Esophagus squamous epithelium (tissue), 5 donors: ENCODE results near the gene MGAT5. TPM values are rescaled to one million over a fixed set of nuclear protein-coding genes. Genes with fewer than 3 reads are reported as not detected.
A peak's percentile ranks its signal among the peaks of the same experiment; 100 is the strongest.

Experiments used
- DNase-seq: peaks from one replicate; lab custom pipeline; 2025; lab: John Stamatoyannopoulos, UW
- H3K27ac ChIP-seq, 4 donors: fragments of 200-600 bp; sonication (generic); one replicate each; pipeline ENCODE4 v1.5.1; 2016 to 2019; ENCODE audit warnings: mild to moderate bottlenecking in 1 of 4
- H3K27me3 ChIP-seq, 4 donors: fragments of 200-600 bp; sonication (generic); 1 replicate in 3 of 4; 2 replicates in 1 of 4; pipeline versions ENCODE4 v1.5.1 to v1.6.0; 2017 to 2021; ENCODE audit warnings: antibody characterized with exemption in 1 of 4
- H3K36me3 ChIP-seq, 3 donors: fragments of 200-600 bp; sonication (generic); one replicate each; pipeline ENCODE4 v1.5.1; 2016 to 2019
- H3K4me1 ChIP-seq, 3 donors: fragments of 200-600 bp; sonication (generic); one replicate each; pipeline ENCODE4 v1.5.1; 2017 to 2019
- H3K4me3 ChIP-seq, 4 donors: fragments of 200-600 bp; sonication (generic); 1 replicate in 3 of 4; 2 replicates in 1 of 4; pipeline ENCODE4 v1.5.1; 2016 to 2019; ENCODE audit warnings: mild to moderate bottlenecking in 2 of 4, moderate library complexity in 1 of 4
- H3K9me3 ChIP-seq, 3 donors: fragments of 200-600 bp; sonication (generic); one replicate each; pipeline ENCODE4 v1.5.1; 2016 to 2019
- CTCF ChIP-seq, 6 experiments: fragments of 450-650 bp in 4 of 6; fragments of 200-600 bp in 2 of 6; sonication (generic) in 2 of 6; IDR thresholded peaks; one replicate each; pipeline ENCODE4 v1.5.1; 2016 to 2019; ENCODE audit warnings: antibody characterized with exemption in 6 of 6, mild to moderate bottlenecking in 4 of 6, moderate library complexity in 4 of 6
- POLR2A ChIP-seq, 4 donors: fragments of 450-650 bp; IDR thresholded peaks; one replicate each; pipeline ENCODE4 v1.6.1; 2017; ENCODE audit warnings: antibody characterized with exemption in 4 of 4, mild to moderate bottlenecking in 4 of 4, moderate library complexity in 3 of 4
- WGBS, 2 donors: methylation state at CpG; one replicate each; pipeline ENCODE4 v1.1.5; 2018; 5-methylcytosine and 5-hydroxymethylcytosine counted together
- intact Hi-C: fragments of 100-400 bp; cut with DNase I; formaldehyde crosslinking; loops from one replicate; pipeline ENCODE4 v1.15.0; 2022
- total RNA-seq, 4 donors: library from RNA; depleted of rRNA; stranded (reverse); fragments of >200 nt; gene quantifications; one replicate each; pipeline ENCODE4 v1.1.0, GENCODE V29; 2016
- donor health status: DM: yes; HTN: yes; CAD: no.

The MGAT5 gene
- total RNA-seq, 4 donors from 2014 or later, result 14.2 to 29.2 (median 24.6) TPM

- 32% methylated on average over 3 of the region's 8 CpGs; no CpG with 5 or more reads in 1 of the 2 donors for WGBS, 2 donors
- intact Hi-C loops, result no loop called here
- H3K36me3 ChIP-seq, result no peaks in the 10 kb centered on the region
Measured at GRCh38 chr2:134460583-134460998, 206.7 kb downstream of the MGAT5 start.

GRCh38 chr2:134461511-134461910, 207.6 kb downstream of the MGAT5 start:
- H3K27me3 ChIP-seq, result no peaks in the 10 kb centered on the region
- no peaks in the 10 kb centered on the region for H3K9me3 ChIP-seq
- H3K27ac ChIP-seq, result no peak overlapping the region
- H3K4me1 ChIP-seq, result no peaks in the 10 kb centered on the region
- no peaks in the 10 kb centered on the region for H3K36me3 ChIP-seq
- 57% methylated on average over 4 of the region's 6 CpGs; no CpG with 5 or more reads in 1 of the 2 donors for WGBS, 2 donors
- no peak for DNase-seq
- H3K4me3 ChIP-seq, result no peak overlapping the region
- intact Hi-C loops, result no loop called here
- TF ChIP-seq CTCF (IDR thresholded peaks at IDR 0.05) (no peak), POLR2A (IDR thresholded peaks at IDR 0.05) (no peak)

More at GRCh38 chr2:134460583-134460998, 206.7 kb downstream of the MGAT5 start:
- H3K9me3 ChIP-seq, result no peaks in the 10 kb centered on the region
- no peak for DNase-seq
- no peaks in the 10 kb centered on the region for H3K27me3 ChIP-seq
- TF ChIP-seq CTCF (IDR thresholded peaks at IDR 0.05), result peak; percentile 25 to 77 (median 52)
- TF ChIP-seq POLR2A (IDR thresholded peaks at IDR 0.05), result no peak
- no peak overlapping the region for H3K4me3 ChIP-seq
- H3K4me1 ChIP-seq, result no peaks in the 10 kb centered on the region
- H3K27ac ChIP-seq, result no peak overlapping the region

GRCh38 chr2:134462275-134462674, 208.4 kb downstream of the MGAT5 start:
- 85 to 91% methylated on average over 6 of the region's 6 CpGs for WGBS, 2 donors
- DNase-seq, result no peak
- intact Hi-C loops, result no loop called here

GRCh38 chr2:134462791-134463698, 209.2 kb downstream of the MGAT5 start:
- intact Hi-C loops, result no loop called here
- no peaks in the 10 kb centered on the region for H3K9me3 ChIP-seq
- 84 to 95% methylated on average over 4 to 7 of the region's 11 CpGs for WGBS, 2 donors
- H3K4me1 ChIP-seq, result no peaks in the 10 kb centered on the region
- no peak overlapping the region for H3K27ac ChIP-seq
- H3K36me3 ChIP-seq, result no peaks in the 10 kb centered on the region
- no peak for TF ChIP-seq POLR2A (IDR thresholded peaks at IDR 0.05)
- no peak for TF ChIP-seq CTCF (IDR thresholded peaks at IDR 0.05)
- H3K4me3 ChIP-seq, result no peak overlapping the region
- no peak for DNase-seq
- H3K27me3 ChIP-seq, result no peaks in the 10 kb centered on the region

More at GRCh38 chr2:134462275-134462674, 208.4 kb downstream of the MGAT5 start:
- no peak overlapping the region for H3K27ac ChIP-seq
- TF ChIP-seq POLR2A (IDR thresholded peaks at IDR 0.05) (no peak), CTCF (IDR thresholded peaks at IDR 0.05) (no peak)
- H3K4me3 ChIP-seq, result no peak overlapping the region
- no peaks in the 10 kb centered on the region for H3K27me3 ChIP-seq
- no peaks in the 10 kb centered on the region for H3K9me3 ChIP-seq
- H3K36me3 ChIP-seq, result no peaks in the 10 kb centered on the region
- no peaks in the 10 kb centered on the region for H3K4me1 ChIP-seq

- no peak for DNase-seq
- Histone ChIP-seq H3K27me3 (no peaks in the 10 kb centered on the region), H3K4me1 (no peaks in the 10 kb centered on the region), H3K27ac (no peak overlapping the region), H3K9me3 (no peaks in the 10 kb centered on the region), H3K36me3 (no peaks in the 10 kb centered on the region), H3K4me3 (no peak overlapping the region)
- intact Hi-C loops, result no loop called here
- WGBS, 2 donors, result 40 to 81% methylated on average over 1 to 4 of the region's 7 CpGs
- no peak for TF ChIP-seq POLR2A (IDR thresholded peaks at IDR 0.05)
- TF ChIP-seq CTCF (IDR thresholded peaks at IDR 0.05), result no peak
Measured at GRCh38 chr2:134463699-134464022, 209.8 kb downstream of the MGAT5 start.
